Caco-2 (cell line): ENCODE data around the gene PNLIP. TPM values are rescaled to one million over a fixed set of nuclear protein-coding genes. Genes with fewer than 3 reads are reported as not detected.

ENCODE experiments used
- BruUV-seq: library from RNA; stranded (reverse); fragments of 400-500 nt; replicated peaks from 2 replicates; lab custom pipeline; 2021; lab: Mats Ljungman, UMichigan
- CTCF ChIA-PET: fragments of 300-600 bp; sonication (Branson Sonifier 250); formaldehyde crosslinking; loops from one replicate; lab custom pipeline; 2022; ENCODE audit warnings: antibody characterized with exemption; lab: Charles Lee
- POLR2A ChIA-PET: fragments of 300-600 bp; sonication (Branson Sonifier 250); formaldehyde crosslinking; loops from one replicate; lab custom pipeline; 2022; ENCODE audit warnings: antibody characterized with exemption; lab: Charles Lee
- DNase-seq, 2 experiments: peaks; one replicate each; pipeline versions ENCODE4 v3.0.0 to v3.0.0-alpha.2; 2020 to 2022
- H3K27me3 ChIP-seq: replicated peaks from 2 replicates; pipeline ENCODE4 v1.6.0; 2011; ENCODE audit warnings: low read length; ENCODE audit not compliant: control insufficient read depth, insufficient read depth
- H3K36me3 ChIP-seq: 2 replicates; pipeline ENCODE4 v1.5.1; 2011; ENCODE audit warnings: low read length; ENCODE audit not compliant: control insufficient read depth, insufficient read depth
- H3K4me1 ChIP-seq: fragments of 250-450 bp; sonication (Bioruptor Pico); 2 replicates; pipeline ENCODE4 v1.5.1; 2020; ENCODE audit warnings: mild to moderate bottlenecking
- H3K4me3 ChIP-seq: 2 replicates; pipeline ENCODE4 v1.5.1; 2011; ENCODE audit warnings: low read depth, mild to moderate bottlenecking, control low read depth, low read length
- H3K9me3 ChIP-seq: fragments of 250-450 bp; sonication (Bioruptor Pico); 2 replicates; pipeline ENCODE4 v1.5.1; 2020; ENCODE audit warnings: mild to moderate bottlenecking, moderate library complexity
- H3K27ac Mint-ChIP-seq: one replicate; pipeline ENCODE4 v1.8.0; 2022; ENCODE audit warnings: mixed read lengths; ENCODE audit not compliant: unreplicated experiment
- H3K27me3 Mint-ChIP-seq: one replicate; pipeline ENCODE4 v1.8.0; 2022; ENCODE audit warnings: mixed read lengths; ENCODE audit not compliant: insufficient read depth, unreplicated experiment
- H3K36me3 Mint-ChIP-seq: one replicate; pipeline ENCODE4 v1.8.0; 2022; ENCODE audit warnings: mild to moderate bottlenecking, mixed read lengths; ENCODE audit not compliant: insufficient read depth, unreplicated experiment
- H3K4me1 Mint-ChIP-seq: one replicate; pipeline ENCODE4 v1.8.0; 2022; ENCODE audit warnings: low read depth, mixed read lengths; ENCODE audit not compliant: unreplicated experiment
- H3K4me3 Mint-ChIP-seq: one replicate; pipeline ENCODE4 v1.8.0; 2022; ENCODE audit warnings: mild to moderate bottlenecking, moderate library complexity, mixed read lengths; ENCODE audit not compliant: unreplicated experiment
- H3K9me3 Mint-ChIP-seq: one replicate; pipeline ENCODE4 v1.8.0; 2022; ENCODE audit warnings: mixed read lengths; ENCODE audit not compliant: unreplicated experiment
- CTCF ChIP-seq, 2 experiments: fragments of 200-600 bp in 1 of 2; IDR thresholded peaks; 1 replicate in 1 of 2; 2 replicates in 1 of 2; pipeline versions ENCODE4 v1.5.1 to v1.8.0; 2011 to 2022; ENCODE audit warnings: antibody characterized with exemption in 1 of 2, control low read depth in 1 of 2, inconsistent platforms in 1 of 2, low read depth in 1 of 2, low read length in 1 of 2, mild to moderate bottlenecking in 1 of 2, moderate library complexity in 1 of 2; ENCODE audit not compliant: insufficient read depth in 1 of 2, severe bottlenecking in 1 of 2, unreplicated experiment in 1 of 2
- intact Hi-C: fragments of 100-400 bp; cut with micrococcal nuclease; formaldehyde crosslinking; loops from one replicate; pipeline ENCODE4 v1.10.0; 2022; ENCODE audit not compliant: unreplicated experiment
- total RNA-seq: library from RNA; stranded (reverse); gene quantifications from 2 replicates; pipeline ENCODE4 v1.2.3, GENCODE V29; 2022

The PNLIP gene
- total RNA-seq, 1 experiment from 2014 or later = not detected

- intact Hi-C loops = no loop called here
- ChIA-PET POLR2A (no interaction called here), CTCF (no interaction called here)
- Histone ChIP-seq H3K36me3 (no peaks in the 10 kb centered on the region; the same call in 1 of the 2 replicates), H3K27me3 (no peaks in the 10 kb centered on the region), H3K4me3 (no peak overlapping the region), H3K9me3 (no peaks in the 10 kb centered on the region), H3K4me1 (peaks cover 16% of the 10 kb centered on the region; the same call in 1 of the 2 replicates)
- Mint-ChIP-seq H3K27ac (no peak overlapping the region), H3K4me3 (no peak overlapping the region), H3K36me3 (no peaks in the 10 kb centered on the region), H3K9me3 (no peaks in the 10 kb centered on the region), H3K27me3 (no peaks in the 10 kb centered on the region), H3K4me1 (peaks cover 8% of the 10 kb centered on the region)
- no TSS peak for BruUV-seq
- DNase-seq = no peak
- no peak for TF ChIP-seq CTCF (IDR thresholded peaks at IDR 0.05; ENCODE audit: insufficient read depth in 1 of 2, low read depth in 1 of 2, low read length in 1 of 2, severe bottlenecking in 1 of 2, unreplicated experiment in 1 of 2)
Observed at GRCh38 chr10:116588995-116589394, 43.3 kb downstream of the PNLIP start.

- DNase-seq = peak in 1 of 2 experiments; percentile 48
- no peaks in the 10 kb centered on the region for H3K27me3 Mint-ChIP-seq
- BruUV-seq = no TSS peak
- POLR2A ChIA-PET = no interaction called here
- H3K9me3 Mint-ChIP-seq = no peaks in the 10 kb centered on the region
- Histone ChIP-seq H3K36me3 (no peaks in the 10 kb centered on the region; the same call in 1 of the 2 replicates), H3K9me3 (no peaks in the 10 kb centered on the region), H3K27me3 (no peaks in the 10 kb centered on the region), H3K4me1 (peaks cover 16% of the 10 kb centered on the region; the same call in 1 of the 2 replicates), H3K4me3 (no peak overlapping the region)
- H3K4me1 Mint-ChIP-seq = peaks cover 8% of the 10 kb centered on the region
- no peaks in the 10 kb centered on the region for H3K36me3 Mint-ChIP-seq
- H3K27ac Mint-ChIP-seq = no peak overlapping the region
- H3K4me3 Mint-ChIP-seq = no peak overlapping the region
- no peak for TF ChIP-seq CTCF (IDR thresholded peaks at IDR 0.05; ENCODE audit: insufficient read depth in 1 of 2, low read depth in 1 of 2, low read length in 1 of 2, severe bottlenecking in 1 of 2, unreplicated experiment in 1 of 2)
- CTCF ChIA-PET = no interaction called here
- intact Hi-C loops = no loop called here
Observed at GRCh38 chr10:116589926-116590325, 44.2 kb downstream of the PNLIP start.

- H3K27me3 ChIP-seq = no peaks in the 10 kb centered on the region
- H3K4me3 ChIP-seq = no peak within 1 kb of the TSS
- H3K4me1 ChIP-seq = peaks cover 16% of the 10 kb centered on the region; the same call in 1 of the 2 replicates
- Mint-ChIP-seq H3K27me3 (no peaks in the 10 kb centered on the region), H3K36me3 (no peaks in the 10 kb centered on the region), H3K27ac (no peak within 1 kb of the TSS), H3K4me3 (no peak within 1 kb of the TSS), H3K9me3 (no peaks in the 10 kb centered on the region), H3K4me1 (peaks cover 8% of the 10 kb centered on the region)
- no peak for DNase-seq
- no TSS peak for BruUV-seq
- CTCF ChIA-PET = no interaction called here
- TF ChIP-seq CTCF (IDR thresholded peaks at IDR 0.05; ENCODE audit: insufficient read depth in 1 of 2, low read depth in 1 of 2, low read length in 1 of 2, severe bottlenecking in 1 of 2, unreplicated experiment in 1 of 2) = no peak
- intact Hi-C loops = no loop called here
- H3K36me3 ChIP-seq = no peaks in the 10 kb centered on the region
- no peaks in the 10 kb centered on the region for H3K9me3 ChIP-seq
- POLR2A ChIA-PET = no interaction called here
Observed at GRCh38 chr10:116590590-116591444, 45.1 kb downstream of the PNLIP start, which contains the start of gene PNLIPRP1. Gene PNLIPRP1, plus strand, starts transcription at chr10:116590959. Its CDS starts 171 bp downstream, at chr10:116591130.
